IMR-90 (cell line): ENCODE data around the gene TNFSF13B. TPM values are rescaled to one million over a fixed set of nuclear protein-coding genes. Genes with fewer than 3 reads are reported as not detected.

Experiments
- ATAC-seq: fragments of 200-7000 bp; cut with Tn5 transposase; 2 replicates; pipeline ENCODE4 v1.9.1; 2020; ENCODE audit warnings: low read depth, mild to moderate bottlenecking, moderate library complexity
- BruUV-seq: library from RNA; stranded (reverse); fragments of 400-500 nt; replicated peaks from 2 replicates; lab custom pipeline; 2021; lab: Mats Ljungman, UMichigan
- CTCF ChIA-PET: fragments of 300-600 bp; formaldehyde crosslinking; extraction: SDS; loops from one replicate; lab custom pipeline; 2021; ENCODE audit warnings: antibody characterized with exemption; lab: Yijun Ruan, JAX
- POLR2A ChIA-PET: fragments of 300-600 bp; sonication (Branson Sonifier 250); formaldehyde crosslinking; loops from one replicate; lab custom pipeline; 2022; ENCODE audit warnings: antibody characterized with exemption; ENCODE audit not compliant: unreplicated experiment; lab: Charles Lee
- DNase-seq: peaks from one replicate; pipeline ENCODE4 v3.0.0; 2013
- H2AFZ ChIP-seq: replicated peaks from 2 replicates; pipeline ENCODE3; 2013; ENCODE audit warnings: low read length, mild to moderate bottlenecking; ENCODE audit not compliant: poor library complexity
- H2AK5ac ChIP-seq: 2 replicates; pipeline ENCODE4 v1.6.1; 2013; ENCODE audit warnings: low read depth, low read length, inconsistent platforms
- H2AK9ac ChIP-seq: replicated peaks from 2 replicates; pipeline ENCODE3; 2013; ENCODE audit warnings: mild to moderate bottlenecking, low read depth, low read length, moderate library complexity; ENCODE audit not compliant: poor library complexity
- H2BK120ac ChIP-seq: 2 replicates; pipeline ENCODE4 v1.6.1; 2013; ENCODE audit warnings: low read depth, low read length, inconsistent platforms
- H2BK15ac ChIP-seq: 3 replicates; pipeline ENCODE4 v1.6.1; 2013; ENCODE audit warnings: low read depth, low read length, inconsistent platforms
- H2BK20ac ChIP-seq: 2 replicates; pipeline ENCODE4 v1.6.1; 2013; ENCODE audit warnings: low read depth, mild to moderate bottlenecking, inconsistent platforms, low read length, moderate library complexity
- H2BK5ac ChIP-seq: 2 replicates; pipeline ENCODE4 v1.6.1; 2013; ENCODE audit warnings: mild to moderate bottlenecking, low read depth, low read length, inconsistent platforms; ENCODE audit not compliant: poor library complexity, severe bottlenecking
- H3K14ac ChIP-seq: replicated peaks from 2 replicates; pipeline ENCODE4 v1.6.1; 2013; ENCODE audit warnings: low read depth, low read length, inconsistent platforms
- H3K18ac ChIP-seq: 2 replicates; pipeline ENCODE4 v1.6.1; 2013; ENCODE audit warnings: low read depth, low read length, control low read depth
- H3K23ac ChIP-seq: 2 replicates; pipeline ENCODE4 v1.6.1; 2013; ENCODE audit warnings: low read depth, low read length, inconsistent platforms
- H3K27ac ChIP-seq: 2 replicates; pipeline ENCODE4 v1.5.1; 2013; ENCODE audit warnings: mild to moderate bottlenecking, control low read depth, low read length; ENCODE audit not compliant: insufficient read depth
- H3K27me3 ChIP-seq: 2 replicates; pipeline ENCODE4 v1.6.1; 2013; ENCODE audit warnings: low read length; ENCODE audit not compliant: control insufficient read depth, insufficient read depth
- H3K36me3 ChIP-seq: 2 replicates; pipeline ENCODE4 v1.6.1; 2013; ENCODE audit warnings: low read length, mixed read lengths; ENCODE audit not compliant: control insufficient read depth, insufficient read depth
- H3K4ac ChIP-seq: 2 replicates; pipeline ENCODE4 v1.6.1; 2013; ENCODE audit warnings: low read depth, low read length, inconsistent platforms
- H3K4me1 ChIP-seq: 2 replicates; pipeline ENCODE4 v1.6.1; 2013; ENCODE audit warnings: low read length, mixed read lengths; ENCODE audit not compliant: control insufficient read depth, insufficient read depth
- H3K4me2 ChIP-seq: 2 replicates; pipeline ENCODE4 v1.6.1; 2013; ENCODE audit warnings: low read depth, mild to moderate bottlenecking, control low read depth, low read length, moderate library complexity
- H3K4me3 ChIP-seq: 2 replicates; pipeline ENCODE4 v1.5.1; 2013; ENCODE audit warnings: low read depth, mild to moderate bottlenecking, control low read depth, low read length, moderate library complexity; ENCODE audit not compliant: insufficient read depth
- H3K56ac ChIP-seq: 2 replicates; pipeline ENCODE4 v1.6.1; 2013; ENCODE audit warnings: low read length, inconsistent platforms; ENCODE audit not compliant: insufficient read depth; ENCODE audit errors: extremely low read depth
- H3K79me1 ChIP-seq, 2 experiments: 2 replicates each; pipeline ENCODE4 v1.6.1; 2013; ENCODE audit warnings: low read length in 2 of 2, inconsistent platforms in 1 of 2, low read depth in 1 of 2
- H3K9ac ChIP-seq: 2 replicates; pipeline ENCODE4 v1.6.1; 2013; ENCODE audit warnings: low read depth, low read length, control low read depth
- H3K9me1 ChIP-seq: 2 replicates; pipeline ENCODE4 v1.6.1; 2013; ENCODE audit warnings: low read length, inconsistent platforms; ENCODE audit not compliant: insufficient read depth
- H3K9me3 ChIP-seq: 2 replicates; pipeline ENCODE4 v1.6.1; 2013; ENCODE audit warnings: low read length; ENCODE audit not compliant: control insufficient read depth, insufficient read depth
- H4K20me1 ChIP-seq: 2 replicates; pipeline ENCODE4 v1.6.1; 2013; ENCODE audit warnings: low read length, inconsistent platforms; ENCODE audit not compliant: insufficient read depth
- H4K5ac ChIP-seq: 2 replicates; pipeline ENCODE4 v1.6.1; 2013; ENCODE audit warnings: mild to moderate bottlenecking, low read depth, low read length, control low read depth
- H4K8ac ChIP-seq, 2 experiments: 2 replicates each; pipeline ENCODE4 v1.6.1; 2013; ENCODE audit warnings: low read depth in 2 of 2, low read length in 2 of 2, control low read depth in 1 of 2, inconsistent platforms in 1 of 2
- H4K91ac ChIP-seq: 2 replicates; pipeline ENCODE4 v1.6.1; 2013; ENCODE audit warnings: low read depth, low read length, inconsistent platforms; ENCODE audit not compliant: insufficient read depth
- RFX5 ChIP-seq: IDR thresholded peaks from 2 replicates; pipeline ENCODE4 v1.8.0; 2012; ENCODE audit warnings: low read depth, mild to moderate bottlenecking, low read length, moderate library complexity
- WGBS, 2 experiments: methylation state at CpG; one replicate each; pipeline versions ENCODE4 v1.1.5 to v1.1.7; 2013; ENCODE audit warnings: missing lambda C conversion rate in 2 of 2; ENCODE audit not compliant: insufficient read length in 1 of 2; ENCODE audit errors: extremely low coverage in 2 of 2; 5-methylcytosine and 5-hydroxymethylcytosine counted together
- dilution Hi-C: fragments of 300-500 bp; cut with HindIII; formaldehyde crosslinking; loops from one replicate; pipeline ENCODE4 v1.14.3; 2018; ENCODE audit warnings: low sequenced_read_pairs; ENCODE audit not compliant: unreplicated experiment
- in situ Hi-C: fragments of 300-500 bp; cut with MboI; formaldehyde crosslinking; loops from 3 replicates; pipeline ENCODE4 v1.14.3; 2019; ENCODE audit warnings: low sequenced_read_pairs, inconsistent platforms, mixed read lengths
- intact Hi-C: fragments of 100-400 bp; cut with micrococcal nuclease; formaldehyde crosslinking; loops from 2 replicates; pipeline ENCODE4 v1.10.0; 2022
- polyA plus RNA-seq, 3 experiments: library from polyadenylated mRNA; depleted of rRNA; stranded (reverse); fragments of >200 nt; gene quantifications; 2 replicates each; pipeline ENCODE4 v1.2.3, GENCODE V29; 2012; ENCODE audit warnings: low replicate concordance in 1 of 3
- total RNA-seq: library from RNA; depleted of rRNA; stranded (reverse); fragments of >200 nt; gene quantifications from 2 replicates; pipeline ENCODE4 v1.2.3, GENCODE V29; 2012
- TF ChIP-seq, protein P1 (sequence below): fragments of 150-350 bp; IDR thresholded peaks from 2 replicates; pipeline ENCODE4 v1.6.1; 2017; ENCODE audit warnings: mild to moderate bottlenecking, antibody characterized with exemption, low read length, low read depth

The TNFSF13B gene
- total and polyA plus RNA-seq, 2 of the 4 experiments (the other 2 are of a cell fraction), result 0.29 to 0.54 TPM

DNA sequence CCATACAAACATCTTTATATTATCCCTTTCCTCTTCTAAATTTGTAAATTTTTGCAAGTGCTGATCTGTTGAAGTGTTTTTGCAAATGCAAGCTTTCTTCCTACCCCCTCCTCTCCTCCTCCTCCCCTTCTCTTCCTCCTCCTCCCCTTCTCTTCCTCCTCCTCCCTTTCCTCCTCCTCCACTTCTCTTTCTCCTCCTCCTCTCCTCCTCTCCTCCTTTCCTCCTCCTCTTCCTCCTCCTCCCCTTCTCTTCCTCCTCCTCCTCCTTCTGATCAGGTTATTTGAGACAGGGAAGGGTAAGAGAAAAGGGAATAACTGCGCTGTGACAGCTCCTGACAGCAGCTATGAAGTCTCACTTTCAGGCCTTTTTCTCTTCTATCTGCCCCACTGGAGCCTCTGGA is 8.9 kb downstream of the TNFSF13B start:
- H4K8ac ChIP-seq, result no peak overlapping the region
- no peak overlapping the region for H2BK20ac ChIP-seq
- no peak overlapping the region for H4K91ac ChIP-seq
- ChIA-PET CTCF (no interaction called here), POLR2A (no interaction called here)
- no peaks in the 10 kb centered on the region for H4K20me1 ChIP-seq
- H3K23ac ChIP-seq, result no peak overlapping the region
- H3K36me3 ChIP-seq, result no peaks in the 10 kb centered on the region
- no peak overlapping the region for H3K4ac ChIP-seq
- H2BK5ac ChIP-seq, result no peak overlapping the region
- no peaks in the 10 kb centered on the region for H3K9me3 ChIP-seq
- no peak overlapping the region for H4K5ac ChIP-seq
- H2BK15ac ChIP-seq, result no peak overlapping the region
- no peak overlapping the region for H3K18ac ChIP-seq
- H3K9me1 ChIP-seq, result no peaks in the 10 kb centered on the region
- no peak overlapping the region for H3K27ac ChIP-seq
- WGBS, 2 experiments, result no CpG with 5 or more reads among the region's 1 CpG
- no TSS peak for BruUV-seq
- DNase-seq (no peak), ATAC-seq (no peak)
- H2AFZ ChIP-seq, result no peak overlapping the region
- no peak overlapping the region for H3K9ac ChIP-seq
- H3K4me3 ChIP-seq, result no peak overlapping the region
- no peak overlapping the region for H2BK120ac ChIP-seq
- no peak overlapping the region for H3K56ac ChIP-seq
- no peaks in the 10 kb centered on the region for H3K27me3 ChIP-seq
- no peak overlapping the region for H3K14ac ChIP-seq
- TF ChIP-seq, protein P1, sequence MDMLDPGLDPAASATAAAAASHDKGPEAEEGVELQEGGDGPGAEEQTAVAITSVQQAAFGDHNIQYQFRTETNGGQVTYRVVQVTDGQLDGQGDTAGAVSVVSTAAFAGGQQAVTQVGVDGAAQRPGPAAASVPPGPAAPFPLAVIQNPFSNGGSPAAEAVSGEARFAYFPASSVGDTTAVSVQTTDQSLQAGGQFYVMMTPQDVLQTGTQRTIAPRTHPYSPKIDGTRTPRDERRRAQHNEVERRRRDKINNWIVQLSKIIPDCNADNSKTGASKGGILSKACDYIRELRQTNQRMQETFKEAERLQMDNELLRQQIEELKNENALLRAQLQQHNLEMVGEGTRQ, result no peak
- TF ChIP-seq RFX5, result no peak
- in situ Hi-C loops (no loop called here), intact Hi-C loops (no loop called here), dilution Hi-C loops (no loop called here)
- H3K79me1 ChIP-seq, result no peaks in the 10 kb centered on the region
- H3K4me1 ChIP-seq, result no peaks in the 10 kb centered on the region; the same call in 1 of the 2 replicates
- no peak overlapping the region for H2AK5ac ChIP-seq
- H2AK9ac ChIP-seq, result no peak overlapping the region
- no peak overlapping the region for H3K4me2 ChIP-seq
